HG03378 (cell line): ENCODE measurements around the gene KRTAP5-2.
"Not testable (repeated sequence)": the region's sequence is repeated elsewhere in the genome, so short reads cannot be mapped to it uniquely, and the experiment has no call there.

Source experiments
- ATAC-seq: cut with Tn5 transposase; IDR thresholded peaks from one replicate; pipeline ENCODE4 v1.9.1; 2021; ENCODE audit warnings: mild to moderate bottlenecking, moderate library complexity; ENCODE audit not compliant: unreplicated experiment

The KRTAP5-2 gene, protein sequence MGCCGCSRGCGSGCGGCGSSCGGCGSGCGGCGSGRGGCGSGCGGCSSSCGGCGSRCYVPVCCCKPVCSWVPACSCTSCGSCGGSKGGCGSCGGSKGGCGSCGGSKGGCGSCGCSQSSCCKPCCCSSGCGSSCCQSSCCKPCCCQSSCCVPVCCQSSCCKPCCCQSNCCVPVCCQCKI

DNA sequence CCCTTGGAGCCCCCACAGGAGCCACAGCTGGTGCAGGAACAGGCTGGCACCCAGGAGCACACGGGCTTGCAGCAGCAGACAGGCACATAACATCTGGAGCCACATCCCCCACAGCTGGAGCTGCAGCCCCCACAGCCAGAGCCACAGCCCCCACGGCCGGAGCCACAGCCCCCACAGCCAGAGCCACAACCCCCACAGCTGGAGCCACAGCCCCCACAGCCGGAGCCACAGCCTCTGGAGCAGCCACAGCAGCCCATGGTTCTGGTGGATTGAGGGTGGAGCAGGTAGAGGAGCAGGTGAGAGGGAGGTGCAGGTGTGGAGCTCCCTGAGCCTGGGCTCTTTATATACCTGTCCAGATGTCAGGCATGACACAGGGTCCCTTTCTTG lies at the start of gene KRTAP5-2:
Gene KRTAP5-2, minus strand, starts transcription at position 301 of the 387 bp plus-strand sequence. Its CDS starts 44 bp downstream, at position 257.
- ATAC-seq, result no peak

DNA sequence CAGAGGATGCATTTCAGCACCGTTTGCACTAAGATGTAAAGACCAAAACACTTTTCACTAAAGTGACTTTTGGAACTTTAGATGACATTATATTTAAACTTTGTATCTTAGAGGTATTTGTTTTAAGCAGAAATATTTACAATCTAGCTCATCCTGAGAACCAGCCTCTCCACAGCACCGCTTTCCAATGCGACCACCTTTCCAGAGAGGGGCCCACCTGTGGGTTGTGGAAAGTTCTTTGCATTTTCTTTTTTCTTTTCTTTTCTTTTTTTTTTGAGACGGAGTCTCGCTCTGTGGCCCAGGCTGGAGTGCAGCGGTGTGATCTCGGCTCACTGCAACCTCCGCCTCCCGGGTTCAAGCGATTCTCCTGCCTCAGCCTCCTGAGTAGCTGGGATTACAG lies 48.4 kb upstream of the KRTAP5-2 start:
- not testable (repeated sequence) for ATAC-seq

DNA sequence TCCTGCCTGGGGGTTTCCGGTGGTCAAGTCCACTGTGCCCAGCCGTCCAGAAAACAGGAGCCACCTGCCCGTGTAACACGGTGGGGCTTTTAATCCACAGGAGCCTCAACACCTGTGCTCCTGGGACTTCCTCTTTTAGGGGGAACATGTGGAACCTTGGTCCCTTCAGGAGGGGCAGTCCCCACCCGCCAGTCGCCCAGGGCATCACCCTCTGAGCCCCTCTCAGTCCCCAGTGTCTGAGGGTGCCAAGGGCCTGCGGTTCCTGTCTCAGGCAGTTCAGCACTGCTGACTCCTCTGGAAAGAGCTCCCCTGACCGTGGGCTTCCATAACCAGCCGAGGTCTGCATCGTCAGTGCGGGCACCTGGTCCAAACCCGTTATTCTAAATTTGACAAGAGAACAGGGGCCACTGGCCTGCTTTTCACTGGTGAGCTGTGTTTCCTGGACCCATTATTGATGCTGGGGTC lies 47.3 kb upstream of the KRTAP5-2 start:
- ATAC-seq, result no peak

DNA sequence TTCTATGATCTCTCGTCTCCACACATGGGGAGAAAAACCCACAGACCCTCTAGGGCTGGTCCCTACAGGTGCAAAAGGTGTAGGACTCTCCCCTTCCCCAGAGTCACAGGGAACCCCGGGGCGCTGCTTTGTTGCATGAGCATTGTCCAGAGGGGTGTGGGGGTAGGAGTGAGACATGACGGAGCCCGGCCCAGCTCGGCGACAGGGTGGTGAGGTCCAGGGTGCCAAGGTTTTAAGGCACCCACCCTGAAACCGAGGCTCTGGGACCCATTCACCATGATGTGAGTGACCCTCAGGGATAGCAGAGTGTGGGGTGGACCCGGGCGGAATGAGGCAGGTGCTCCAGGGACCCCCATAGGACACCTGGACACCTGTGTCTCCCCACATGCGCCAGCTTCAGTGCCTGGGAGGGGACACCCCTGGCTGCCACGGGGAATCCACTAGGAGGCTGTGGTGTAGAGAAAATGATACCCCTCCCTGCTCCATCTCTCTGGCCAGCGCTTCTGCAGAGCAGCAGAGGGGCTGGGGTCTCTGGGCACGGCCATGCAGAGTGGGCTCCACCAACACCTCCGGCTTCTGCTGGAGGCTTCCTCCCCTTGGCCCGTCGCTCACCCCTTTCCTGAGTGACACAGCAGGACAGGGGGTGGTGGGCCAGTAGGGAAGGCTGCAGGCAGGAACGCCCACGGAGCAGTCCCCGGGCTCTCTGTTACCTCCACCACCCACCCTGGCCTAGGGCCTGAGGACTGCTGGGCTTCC lies 46.7 kb upstream of the KRTAP5-2 start:
- ATAC-seq, result no peak

DNA sequence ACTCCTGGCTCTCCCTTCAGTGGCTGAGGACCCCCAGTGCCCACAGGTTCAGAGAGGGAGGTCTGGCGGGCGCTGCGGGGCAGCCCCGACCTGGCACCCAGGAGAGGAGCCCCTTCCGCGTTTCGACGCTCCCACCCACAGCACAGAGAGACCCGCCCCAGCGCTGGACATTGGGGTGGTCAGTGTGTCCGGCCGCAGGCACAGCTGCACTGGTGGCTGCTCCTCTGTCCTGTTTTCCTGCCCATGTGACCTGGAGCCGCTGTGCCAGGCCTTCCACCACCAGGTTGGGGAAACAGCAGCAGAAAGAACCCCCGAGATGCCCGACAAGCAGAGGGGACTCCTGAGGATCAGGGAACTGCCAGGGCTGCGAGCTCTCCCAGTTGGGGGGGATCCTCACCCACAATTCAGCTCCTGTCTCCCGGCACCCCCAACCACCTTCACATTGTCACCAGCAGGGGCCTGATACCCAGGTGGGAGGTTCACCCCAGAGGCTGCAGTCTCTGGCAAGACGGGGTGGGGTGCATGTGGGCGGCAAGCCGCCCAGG lies 45.1 kb upstream of the KRTAP5-2 start:
- no peak for ATAC-seq

DNA sequence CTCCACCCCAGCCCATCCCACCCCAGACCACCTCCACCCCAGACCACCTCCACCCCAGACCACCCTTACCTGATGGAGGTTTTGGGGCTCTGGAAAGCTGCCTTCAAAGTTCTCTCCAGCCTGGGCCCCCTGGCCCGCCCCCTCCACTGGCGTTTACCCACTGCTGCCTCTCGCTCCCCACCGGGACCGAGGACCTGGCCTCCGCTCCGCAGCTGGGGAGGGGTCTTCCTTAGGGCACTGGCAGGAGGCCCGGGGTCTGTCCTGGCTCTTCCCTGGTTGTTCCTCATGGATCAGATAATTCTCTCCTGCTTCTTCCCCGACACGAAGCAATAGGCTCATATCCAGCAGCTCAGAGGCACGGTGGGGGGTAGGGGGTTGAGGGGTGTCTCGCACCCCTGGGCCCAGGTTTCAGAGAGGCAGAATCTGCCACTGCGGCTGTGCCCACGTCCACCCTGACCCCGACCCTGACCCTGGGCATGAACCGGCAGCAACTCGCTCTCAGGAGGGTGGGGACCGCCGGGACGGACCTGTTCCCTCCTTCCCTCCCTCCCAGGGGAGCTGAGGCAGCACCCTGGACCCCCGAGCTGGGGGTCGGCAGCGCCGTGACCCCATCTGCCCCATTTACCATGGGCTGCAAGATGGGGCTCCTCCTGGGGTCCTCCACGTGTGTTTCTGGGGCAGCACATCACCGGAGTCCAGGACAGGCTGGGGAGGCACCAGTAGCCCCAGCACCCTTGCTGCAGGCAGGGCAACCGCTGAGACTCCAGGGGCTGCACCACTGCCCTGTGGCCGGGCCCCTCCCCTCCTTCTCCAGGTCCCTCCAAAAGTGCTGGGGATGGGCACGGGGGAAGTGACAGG lies 44.4 kb upstream of the KRTAP5-2 start:
- ATAC-seq, result no peak

DNA sequence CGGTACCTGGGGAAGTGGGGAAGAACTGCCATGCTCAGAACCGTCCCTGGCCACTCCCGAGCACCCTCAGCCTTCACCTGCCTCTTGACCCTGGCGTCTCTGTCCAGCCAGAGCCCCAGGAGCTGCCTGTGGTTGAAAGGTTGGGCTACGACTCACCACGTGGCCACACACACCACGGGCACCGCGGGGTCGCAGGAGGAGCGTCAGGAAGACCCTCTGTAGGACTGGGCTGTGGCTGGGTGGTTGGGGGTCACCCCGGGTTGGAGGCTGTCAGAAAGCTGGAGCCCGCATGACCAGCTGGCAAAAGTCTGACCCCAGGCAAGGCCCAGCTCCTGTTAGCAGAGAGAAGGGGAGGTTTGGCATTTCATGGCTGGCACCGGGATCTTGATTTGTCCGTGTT lies 43.0 kb upstream of the KRTAP5-2 start:
- no peak for ATAC-seq

DNA sequence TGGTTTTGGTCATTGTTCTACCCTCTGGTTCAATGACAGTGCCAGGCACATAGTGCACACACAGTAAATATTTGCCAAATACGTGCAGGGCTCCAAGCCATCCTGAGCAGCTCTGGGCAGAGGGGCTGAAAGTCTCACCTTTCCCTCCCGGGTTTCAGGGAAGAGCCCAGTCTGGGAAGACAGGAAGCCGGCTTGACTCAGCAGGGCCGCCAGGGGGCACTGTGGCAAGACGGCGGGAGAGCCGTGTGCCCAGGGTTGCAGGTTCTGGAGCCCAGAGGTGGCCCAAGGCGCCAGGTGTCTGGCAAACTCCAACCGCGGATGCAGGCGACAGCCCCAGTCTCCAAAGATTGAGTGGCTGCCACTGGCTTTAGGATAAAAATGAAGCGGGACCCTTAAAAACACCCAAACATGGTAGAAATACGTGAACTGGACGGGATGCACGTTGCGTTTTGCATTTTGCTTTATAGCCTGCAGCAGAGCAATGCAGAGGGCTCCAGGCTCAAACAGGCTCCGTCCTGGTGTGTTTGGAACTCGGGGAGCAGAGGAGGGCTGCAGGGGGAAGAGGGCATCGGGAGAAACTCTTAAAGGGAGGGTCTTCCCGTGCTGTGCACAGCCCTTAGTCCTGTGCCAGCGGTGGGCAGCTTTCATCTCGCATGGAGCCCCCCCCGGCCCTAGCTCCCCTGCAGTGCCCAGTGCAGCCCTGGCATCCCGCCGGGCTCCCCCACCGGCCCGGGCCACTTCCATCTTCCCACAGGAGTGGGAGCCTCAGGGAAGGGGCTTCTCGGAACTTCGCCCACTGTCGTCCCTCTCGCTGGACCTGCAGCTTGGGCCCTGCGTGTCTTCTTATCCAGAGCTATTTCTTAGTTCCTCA lies 42.2 kb upstream of the KRTAP5-2 start:
- no peak for ATAC-seq

DNA sequence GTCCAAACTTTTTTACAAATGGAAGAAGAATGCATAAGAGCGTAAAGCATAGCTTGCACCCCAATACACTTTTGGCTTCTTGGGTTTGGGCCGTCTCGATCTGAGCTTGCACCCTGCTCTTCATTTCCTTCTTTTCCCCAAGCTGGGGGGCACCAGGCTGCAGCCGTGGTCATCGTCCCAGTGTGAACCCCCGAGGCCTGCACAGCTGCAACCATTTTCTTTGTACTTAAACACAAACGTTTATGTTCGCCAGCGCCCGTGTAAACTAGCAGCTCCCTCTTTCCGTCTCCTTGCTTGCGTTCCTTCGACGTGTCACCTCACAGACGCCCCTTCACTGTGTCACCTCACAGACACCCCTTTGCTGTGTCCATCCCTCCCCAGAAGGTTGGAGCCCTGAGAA lies 41.6 kb upstream of the KRTAP5-2 start:
- ATAC-seq, result no peak

DNA sequence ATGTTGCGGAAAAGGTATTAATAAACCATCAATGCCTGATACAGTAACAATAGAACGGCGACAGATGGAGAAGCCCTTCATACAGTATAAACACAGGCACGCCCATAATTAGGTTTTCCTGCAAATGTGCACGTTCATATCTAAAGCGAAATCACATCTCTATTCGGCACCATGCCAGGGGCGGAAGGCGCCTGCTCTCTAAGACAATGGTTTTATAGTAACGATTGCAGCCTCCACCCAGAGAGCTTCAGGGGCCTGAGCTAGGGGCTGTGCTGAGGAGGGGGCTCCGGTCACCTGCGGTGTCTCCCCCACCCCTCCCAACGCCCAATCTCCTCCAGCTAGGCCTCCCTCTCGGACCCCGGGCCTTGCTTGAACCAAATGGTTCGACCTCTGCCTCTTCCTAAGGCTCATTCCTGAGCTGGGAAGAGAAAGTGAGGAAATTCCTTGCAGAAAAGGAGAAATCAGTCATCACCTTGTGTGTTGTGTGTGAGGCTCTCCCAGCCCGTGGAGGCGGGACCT lies 41.1 kb upstream of the KRTAP5-2 start:
- no peak for ATAC-seq

DNA sequence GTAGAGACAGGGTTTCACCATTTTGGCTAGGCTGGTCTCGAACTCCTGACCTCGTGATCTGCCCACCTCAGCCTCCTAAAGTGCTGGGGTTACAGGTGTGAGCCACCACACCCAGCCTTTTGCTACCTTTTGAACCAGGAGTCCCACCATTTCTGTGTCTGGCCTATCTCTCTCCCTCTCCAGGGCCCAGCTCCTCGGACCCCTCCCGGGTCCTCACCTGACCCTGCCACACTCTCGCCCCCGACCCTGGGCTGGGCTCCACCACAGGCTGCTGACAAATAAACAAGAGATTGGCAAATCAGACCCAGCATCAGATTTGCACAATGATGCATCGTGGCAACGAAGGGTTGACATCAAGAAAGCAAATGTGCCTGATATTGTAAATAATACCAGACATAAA lies 40.2 kb upstream of the KRTAP5-2 start:
- ATAC-seq, result no peak

DNA sequence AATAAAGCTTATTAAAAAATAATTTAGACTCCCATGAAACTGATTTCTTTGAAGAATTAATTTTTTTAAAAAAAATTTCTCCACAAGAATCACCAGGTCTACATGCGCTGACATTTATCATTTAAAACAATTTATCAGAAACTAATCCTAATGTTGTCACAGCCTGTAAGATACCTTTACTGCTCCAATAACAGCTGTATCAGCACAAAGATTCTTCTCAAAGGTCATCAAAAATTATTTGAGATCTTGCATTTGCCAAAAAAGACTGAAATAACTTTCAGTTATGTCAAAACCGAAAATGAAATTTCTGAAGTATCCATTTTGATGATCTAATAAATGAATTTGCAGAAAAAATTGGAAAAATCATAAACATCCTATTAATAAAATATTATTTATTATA lies 39.5 kb upstream of the KRTAP5-2 start:
- no peak for ATAC-seq

DNA sequence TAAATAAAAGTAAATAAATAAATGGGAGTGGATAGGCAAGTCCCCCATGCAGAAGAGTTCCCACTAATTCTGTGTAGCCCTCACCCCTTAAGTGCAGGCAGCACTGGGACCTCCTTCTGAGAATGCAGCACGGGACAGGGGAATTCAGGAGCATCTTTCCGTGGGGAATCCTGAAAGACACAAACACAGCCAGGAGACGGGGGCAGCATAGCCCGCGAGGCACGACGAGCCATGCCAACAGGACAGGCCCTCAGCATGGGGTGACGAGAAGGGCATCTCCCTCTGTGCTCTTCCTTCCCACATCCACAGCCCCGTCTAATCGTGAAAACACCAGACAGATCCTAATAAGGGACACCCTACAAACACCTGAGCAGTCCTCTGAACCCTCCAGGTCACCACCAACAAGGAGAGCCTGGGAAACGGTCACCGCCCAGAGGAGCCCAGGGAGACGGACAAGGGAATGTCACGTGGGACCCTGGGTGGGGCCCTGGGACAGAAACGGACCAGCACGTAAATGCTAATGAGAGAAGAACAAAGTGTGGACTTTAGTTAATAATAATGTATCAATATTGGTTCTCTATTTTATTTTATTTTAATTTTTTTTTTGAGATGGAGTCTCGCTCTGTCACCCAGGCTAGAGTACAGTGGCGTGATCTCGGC lies 38.3 kb upstream of the KRTAP5-2 start:
- ATAC-seq, result no peak

DNA sequence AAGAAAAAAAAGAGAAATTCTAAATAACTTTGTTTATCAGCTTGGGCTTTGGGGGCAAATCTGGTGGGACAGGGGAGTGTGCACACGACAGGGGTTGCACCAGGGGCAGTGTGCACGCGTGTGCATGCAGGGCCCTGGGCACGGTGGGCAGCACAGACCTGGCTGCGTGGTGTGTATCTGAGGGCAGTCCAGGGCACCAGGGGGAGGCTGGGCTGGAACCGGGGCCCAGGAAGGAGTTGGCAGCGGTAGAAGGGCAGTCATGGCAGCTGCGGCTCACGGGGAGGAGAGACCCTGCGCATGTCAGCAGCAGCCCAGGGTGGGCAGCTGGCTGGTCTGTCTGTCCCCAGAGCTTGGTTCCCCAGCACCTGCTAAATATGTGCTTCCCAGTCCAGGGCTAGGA lies 35.8 kb upstream of the KRTAP5-2 start:
- ATAC-seq, result no peak

DNA sequence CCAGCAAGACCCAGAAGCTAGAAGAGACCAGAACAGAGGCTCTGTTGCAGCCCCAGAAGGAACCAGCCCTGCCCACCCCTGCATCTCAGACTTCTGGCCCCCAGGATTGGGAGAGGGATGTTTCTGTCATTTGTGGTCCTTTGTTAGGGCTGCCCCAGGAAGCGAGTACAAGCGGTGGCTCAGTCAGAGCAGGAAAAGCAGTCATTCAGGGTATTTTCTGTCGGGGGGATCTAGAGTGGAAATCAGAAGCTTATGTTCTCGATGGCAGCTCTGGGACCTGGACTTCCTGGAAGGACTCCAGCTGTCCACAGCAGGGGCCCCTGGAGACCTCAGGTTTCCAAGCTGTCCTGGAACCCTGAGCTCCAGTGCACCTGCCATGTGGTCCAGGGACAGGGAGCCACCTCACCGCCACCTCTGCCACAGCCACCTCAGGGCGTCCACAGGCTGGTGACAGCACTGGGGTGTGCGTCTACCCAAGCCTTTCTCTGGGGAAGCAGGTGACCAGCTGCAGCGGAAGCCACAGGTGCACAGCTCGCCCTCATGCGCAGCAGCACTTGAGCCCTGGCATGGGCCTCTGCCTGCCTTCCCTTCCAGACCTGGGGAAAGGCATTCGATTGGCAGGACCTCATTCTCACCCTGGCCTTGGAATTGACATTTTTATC lies 34.1 kb upstream of the KRTAP5-2 start:
- ATAC-seq, result no peak

DNA sequence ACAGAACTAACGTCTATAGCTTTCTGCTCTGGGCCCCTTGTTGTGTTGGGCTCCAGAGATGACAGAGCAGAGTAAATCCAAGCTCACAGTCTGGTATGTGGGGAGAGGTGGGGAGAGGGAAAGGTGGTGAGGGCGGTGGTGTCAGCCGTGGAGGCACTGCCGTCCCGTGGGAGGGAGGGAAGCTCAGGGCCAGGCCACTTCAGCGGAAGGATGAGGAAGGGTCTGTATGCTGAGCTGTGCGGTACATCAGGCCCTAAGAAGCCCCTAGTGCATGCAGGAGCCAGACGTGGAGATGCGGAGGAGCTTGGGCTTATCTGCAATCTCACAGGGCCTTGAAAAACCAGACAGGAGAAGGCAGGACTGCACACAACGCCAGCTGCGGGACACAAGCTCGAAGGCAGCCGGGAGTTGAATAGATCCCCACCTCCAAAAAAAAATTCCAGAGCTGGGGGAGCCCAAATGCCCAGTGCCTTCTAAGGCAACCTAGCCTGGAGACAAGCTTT lies 33.0 kb upstream of the KRTAP5-2 start:
- no peak for ATAC-seq

DNA sequence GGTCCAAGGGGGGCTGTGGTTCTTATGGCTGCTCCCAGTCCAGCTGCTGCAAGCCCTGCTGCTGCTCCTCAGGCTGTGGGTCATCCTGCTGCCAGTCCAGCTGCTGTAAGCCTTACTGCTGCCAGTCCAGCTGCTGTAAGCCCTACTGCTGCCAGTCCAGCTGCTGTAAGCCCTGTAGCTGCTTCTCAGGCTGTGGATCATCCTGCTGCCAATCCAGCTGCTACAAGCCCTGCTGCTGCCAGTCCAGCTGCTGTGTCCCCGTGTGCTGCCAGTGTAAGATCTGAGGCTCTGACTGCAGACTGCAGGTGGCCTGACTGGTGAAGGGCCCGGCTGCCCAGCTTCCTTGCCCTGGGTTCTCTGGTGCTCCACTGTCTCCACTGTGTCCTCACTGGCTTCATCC lies 32.2 kb upstream of the KRTAP5-2 start:
- no peak for ATAC-seq

DNA sequence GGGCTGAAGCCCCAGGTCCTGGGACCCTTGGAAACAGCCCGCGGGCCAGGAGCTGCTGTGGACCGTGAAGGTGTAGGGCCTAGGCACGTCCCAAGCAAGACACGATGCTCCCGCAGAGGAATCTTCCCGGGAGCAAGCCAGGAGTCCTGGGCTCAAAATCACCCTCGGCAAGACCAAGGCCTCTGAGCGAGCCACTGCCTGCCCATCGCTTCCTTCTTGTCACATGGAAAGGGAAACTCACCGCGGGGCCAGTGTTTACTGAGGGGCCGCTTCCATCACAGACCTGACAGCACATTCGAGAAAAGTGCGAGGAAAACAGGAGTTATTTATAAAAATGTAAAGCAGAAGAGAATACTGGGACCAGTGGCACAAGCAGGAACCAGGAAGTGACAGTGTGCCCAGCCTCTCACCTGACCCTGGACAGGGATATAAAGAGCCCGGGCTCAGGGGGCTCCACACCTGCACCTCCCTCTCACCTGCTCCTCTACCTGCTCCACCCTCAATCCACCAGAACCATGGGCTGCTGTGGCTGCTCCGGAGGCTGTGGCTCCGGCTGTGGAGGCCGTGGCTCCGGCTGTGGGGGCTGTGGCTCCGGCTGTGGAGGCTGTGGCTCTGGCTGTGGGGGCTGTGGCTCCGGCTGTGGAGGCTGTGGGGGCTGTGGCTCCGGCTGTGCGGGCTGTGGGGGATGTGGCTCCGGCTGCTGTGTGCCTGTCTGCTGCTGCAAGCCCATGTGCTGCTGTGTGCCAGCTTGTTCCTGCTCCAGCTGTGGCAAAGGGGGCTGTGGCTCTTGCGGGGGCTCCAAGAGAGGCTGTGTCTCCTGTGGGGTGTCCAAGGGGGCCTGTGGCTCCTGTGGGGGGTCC lies 31.5 kb upstream of the KRTAP5-2 start, which contains the start of gene KRTAP5-5:
Gene KRTAP5-5, plus strand, starts transcription at position 450 of the 860 bp plus-strand sequence. Its CDS starts 66 bp downstream, at position 516.
- no peak for ATAC-seq
